SU-DHL-6 (cell line): ENCODE results near the gene SGPL1.

ENCODE experiments used
- H2AFZ ChIP-seq: fragments of 200-600 bp; sonication (generic); 2 replicates; pipeline ENCODE4 v1.6.1; 2014; ENCODE audit warnings: low read depth, mild to moderate bottlenecking, moderate library complexity, mixed read lengths, antibody characterized with exemption, low read length; ENCODE audit not compliant: severe bottlenecking
- H3F3A ChIP-seq: fragments of 200-600 bp; shearing (Covaris generic); 2 replicates; pipeline ENCODE4 v1.6.0; 2016; ENCODE audit warnings: antibody characterized with exemption, mild to moderate bottlenecking; ENCODE audit not compliant: insufficient read depth
- H3K27ac ChIP-seq: fragments of 200-600 bp; sonication (generic); 2 replicates; pipeline ENCODE4 v1.5.1; 2016; ENCODE audit warnings: low read depth, mild to moderate bottlenecking, low read length, moderate library complexity, mixed read lengths
- H3K27me3 ChIP-seq: fragments of 200-600 bp; sonication (generic), shearing (Covaris generic); 2 replicates; pipeline ENCODE4 v1.6.0; 2014; ENCODE audit warnings: mild to moderate bottlenecking, low read length
- H3K36me3 ChIP-seq: fragments of 200-600 bp; sonication (generic); 2 replicates; pipeline ENCODE4 v1.6.1; 2014; ENCODE audit warnings: mild to moderate bottlenecking, low read length, mixed read lengths
- H3K4me2 ChIP-seq: fragments of 300-600, 200-600 bp; shearing (Covaris generic), sonication (generic); 2 replicates; pipeline ENCODE4 v1.6.0; 2014; ENCODE audit warnings: low read length, low read depth, mild to moderate bottlenecking; ENCODE audit not compliant: poor library complexity, severe bottlenecking
- H3K4me3 ChIP-seq: fragments of 200-600 bp; sonication (generic); 2 replicates; pipeline ENCODE4 v1.5.1; 2014; ENCODE audit warnings: antibody characterized with exemption, low read length, mild to moderate bottlenecking, mixed read lengths; ENCODE audit not compliant: insufficient read depth, poor library complexity, severe bottlenecking
- H3K79me2 ChIP-seq: fragments of 200-600 bp; sonication (generic); 2 replicates; pipeline ENCODE4 v1.6.1; 2014; ENCODE audit warnings: mild to moderate bottlenecking, low read length, moderate library complexity; ENCODE audit not compliant: insufficient read depth
- H3K9ac ChIP-seq: fragments of 200-600 bp; sonication (generic); 2 replicates; pipeline ENCODE4 v1.7.0; 2014; ENCODE audit warnings: mild to moderate bottlenecking, low read length
- H3K9me2 ChIP-seq: fragments of 200-600 bp; sonication (generic); replicated peaks from 2 replicates; pipeline ENCODE4 v1.6.1; 2014; ENCODE audit warnings: low read length; ENCODE audit not compliant: insufficient read depth
- H3K9me3 ChIP-seq: fragments of 200-600 bp; sonication (generic); 2 replicates; pipeline ENCODE4 v1.6.1; 2014; ENCODE audit warnings: low read length, mixed read lengths; ENCODE audit not compliant: insufficient read depth
- H4K20me1 ChIP-seq: fragments of 200-600 bp; sonication (generic); 2 replicates; pipeline ENCODE4 v1.6.1; 2014; ENCODE audit warnings: low read depth, mild to moderate bottlenecking, antibody characterized with exemption, low read length, moderate library complexity, mixed read lengths
- EZH2phosphoT487 ChIP-seq: fragments of 200-600 bp; sonication (generic), shearing (Covaris generic); conservative IDR thresholded peaks from 2 replicates; pipeline ENCODE4 v1.6.1; 2018; ENCODE audit warnings: mild to moderate bottlenecking, antibody characterized with exemption, low read length, moderate library complexity, mixed read lengths
- TF ChIP-seq, protein P1 (sequence below): fragments of 200-600 bp; sonication (generic); IDR thresholded peaks from one replicate; pipeline ENCODE4 v1.5.1; 2017; ENCODE audit warnings: antibody characterized with exemption, mild to moderate bottlenecking, low read length, moderate library complexity; ENCODE audit not compliant: insufficient read depth, poor library complexity, severe bottlenecking

Gene SGPL1

GRCh38 chr10:70914316-70914864, 98.6 kb downstream of the SGPL1 start:
- Histone ChIP-seq H3K9me2 (no peaks in the 10 kb centered on the region), H3K4me3 (no peak overlapping the region), H3F3A (no peaks in the 10 kb centered on the region), H3K36me3 (no peaks in the 10 kb centered on the region), H3K9ac (no peak overlapping the region), H3K79me2 (no peaks in the 10 kb centered on the region), H3K27ac (no peak overlapping the region), H3K4me2 (no peak overlapping the region), H4K20me1 (no peaks in the 10 kb centered on the region), H2AFZ (no peak overlapping the region), H3K9me3 (no peaks in the 10 kb centered on the region), H3K27me3 (no peaks in the 10 kb centered on the region)
- TF ChIP-seq, protein P1, sequence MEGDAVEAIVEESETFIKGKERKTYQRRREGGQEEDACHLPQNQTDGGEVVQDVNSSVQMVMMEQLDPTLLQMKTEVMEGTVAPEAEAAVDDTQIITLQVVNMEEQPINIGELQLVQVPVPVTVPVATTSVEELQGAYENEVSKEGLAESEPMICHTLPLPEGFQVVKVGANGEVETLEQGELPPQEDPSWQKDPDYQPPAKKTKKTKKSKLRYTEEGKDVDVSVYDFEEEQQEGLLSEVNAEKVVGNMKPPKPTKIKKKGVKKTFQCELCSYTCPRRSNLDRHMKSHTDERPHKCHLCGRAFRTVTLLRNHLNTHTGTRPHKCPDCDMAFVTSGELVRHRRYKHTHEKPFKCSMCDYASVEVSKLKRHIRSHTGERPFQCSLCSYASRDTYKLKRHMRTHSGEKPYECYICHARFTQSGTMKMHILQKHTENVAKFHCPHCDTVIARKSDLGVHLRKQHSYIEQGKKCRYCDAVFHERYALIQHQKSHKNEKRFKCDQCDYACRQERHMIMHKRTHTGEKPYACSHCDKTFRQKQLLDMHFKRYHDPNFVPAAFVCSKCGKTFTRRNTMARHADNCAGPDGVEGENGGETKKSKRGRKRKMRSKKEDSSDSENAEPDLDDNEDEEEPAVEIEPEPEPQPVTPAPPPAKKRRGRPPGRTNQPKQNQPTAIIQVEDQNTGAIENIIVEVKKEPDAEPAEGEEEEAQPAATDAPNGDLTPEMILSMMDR, result no peak
- TF ChIP-seq EZH2phosphoT487, result no peak

GRCh38 chr10:70915206-70915605, 99.5 kb downstream of the SGPL1 start:
- no peak for TF ChIP-seq EZH2phosphoT487
- TF ChIP-seq, protein P1, result no peak
- Histone ChIP-seq H3K27me3 (no peaks in the 10 kb centered on the region), H3K27ac (no peak overlapping the region), H3F3A (no peaks in the 10 kb centered on the region), H3K9me3 (no peaks in the 10 kb centered on the region), H4K20me1 (no peaks in the 10 kb centered on the region), H2AFZ (no peak overlapping the region), H3K79me2 (no peaks in the 10 kb centered on the region), H3K9me2 (no peaks in the 10 kb centered on the region), H3K4me2 (no peak overlapping the region), H3K4me3 (no peak overlapping the region), H3K36me3 (no peaks in the 10 kb centered on the region), H3K9ac (no peak overlapping the region)

DNA sequence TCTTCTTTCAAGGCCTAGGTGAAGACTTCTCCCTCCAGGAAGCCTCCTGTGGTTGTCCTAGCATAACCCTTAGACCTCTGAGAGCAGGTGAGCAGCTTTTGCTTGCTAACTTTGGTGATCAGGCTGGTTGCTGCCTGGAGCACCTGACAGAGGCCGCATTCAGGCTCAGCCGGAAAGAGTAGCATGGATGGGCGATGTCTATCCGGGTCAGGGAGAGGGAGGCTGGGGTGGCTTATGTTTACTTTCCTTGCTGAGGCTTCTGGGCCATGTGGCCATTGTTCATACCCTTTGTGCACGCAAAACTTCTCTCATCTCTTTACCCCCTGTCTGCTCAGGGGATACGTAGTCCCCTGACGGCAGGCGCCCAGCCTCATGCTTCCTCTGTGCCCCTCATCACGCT, 100.1 kb downstream of the SGPL1 start:
- Histone ChIP-seq H3K4me3 (no peak overlapping the region), H3K9me3 (no peaks in the 10 kb centered on the region), H3K9ac (no peak overlapping the region), H3K4me2 (no peak overlapping the region), H2AFZ (no peak overlapping the region), H3K27ac (no peak overlapping the region), H3K79me2 (no peaks in the 10 kb centered on the region), H3F3A (no peaks in the 10 kb centered on the region), H3K9me2 (no peaks in the 10 kb centered on the region), H3K36me3 (no peaks in the 10 kb centered on the region), H4K20me1 (no peaks in the 10 kb centered on the region), H3K27me3 (no peaks in the 10 kb centered on the region)
- TF ChIP-seq, protein P1, result no peak
- TF ChIP-seq EZH2phosphoT487, result no peak
